HG03060 (cell line): ENCODE data around the gene ACSL3.
"Not testable (repeated sequence)": the region's sequence is repeated elsewhere in the genome, so short reads cannot be mapped to it uniquely, and the experiment has no call there.

ENCODE experiments used
- ATAC-seq: cut with Tn5 transposase; IDR thresholded peaks from one replicate; pipeline ENCODE4 v1.9.1; 2021; ENCODE audit warnings: low read depth, moderate number of reproducible peaks; ENCODE audit not compliant: unreplicated experiment

Gene ACSL3

GRCh38 chr2:222848862-222849261 lies 12.0 kb upstream of the ACSL3 start:
- no peak for ATAC-seq

GRCh38 chr2:222851956-222852617 lies 8.7 kb upstream of the ACSL3 start:
- no peak for ATAC-seq

GRCh38 chr2:222854773-222855700 lies 5.8 kb upstream of the ACSL3 start:
- ATAC-seq, result no peak

GRCh38 chr2:222859786-222860612 lies 837 bp upstream of the ACSL3 start:
- ATAC-seq, result no peak

- peak; percentile 4 for ATAC-seq
These were observed 722 bp downstream of the ACSL3 start for GRCh38 chr2:222861411-222862105.

- ATAC-seq, result no peak
These were observed 1.5 kb downstream of the ACSL3 start for GRCh38 chr2:222862106-222862908.

GRCh38 chr2:222862909-222863544 lies 2.2 kb downstream of the ACSL3 start:
- ATAC-seq, result no peak

GRCh38 chr2:222864296-222864695 lies 3.5 kb downstream of the ACSL3 start:
- no peak for ATAC-seq

- no peak for ATAC-seq
These were observed 4.5 kb downstream of the ACSL3 start for GRCh38 chr2:222865301-222865700.

GRCh38 chr2:222866358-222866960 lies 5.6 kb downstream of the ACSL3 start:
- no peak for ATAC-seq

- not testable (repeated sequence) for ATAC-seq
These were observed 7.9 kb downstream of the ACSL3 start for GRCh38 chr2:222868560-222869251.

GRCh38 chr2:222869252-222869560 lies 8.4 kb downstream of the ACSL3 start:
- ATAC-seq, result no peak

GRCh38 chr2:222871291-222871690 lies 10.5 kb downstream of the ACSL3 start:
- no peak for ATAC-seq

- no peak for ATAC-seq
These were observed 11.7 kb downstream of the ACSL3 start for GRCh38 chr2:222872551-222872950.

GRCh38 chr2:222875482-222875881 lies 14.6 kb downstream of the ACSL3 start:
- no peak for ATAC-seq

GRCh38 chr2:222876947-222877346 lies 16.1 kb downstream of the ACSL3 start:
- no peak for ATAC-seq

GRCh38 chr2:222877556-222878300 lies 16.9 kb downstream of the ACSL3 start:
- ATAC-seq, result no peak
